A204.1 (cell line): Measurements from ENCODE around the gene SLC6A3.

Source experiments
- FAIRE-seq: peaks from 2 replicates; lab custom pipeline; 2012; peaks lifted over from hg19 to GRCh38; lab: Jason Lieb, UNC

The SLC6A3 gene

GRCh38 chr5:1445313-1445688, at the start of gene SLC6A3:
Gene SLC6A3, minus strand, starts transcription at chr5:1445440. Its CDS starts 2,243 bp downstream, at chr5:1443197.
- no peak for FAIRE-seq

GRCh38 chr5:1493941-1494340, 48.7 kb upstream of the SLC6A3 start:
- FAIRE-seq = no peak

GRCh38 chr5:1493413-1493812, 48.2 kb upstream of the SLC6A3 start:
- FAIRE-seq = no peak

DNA sequence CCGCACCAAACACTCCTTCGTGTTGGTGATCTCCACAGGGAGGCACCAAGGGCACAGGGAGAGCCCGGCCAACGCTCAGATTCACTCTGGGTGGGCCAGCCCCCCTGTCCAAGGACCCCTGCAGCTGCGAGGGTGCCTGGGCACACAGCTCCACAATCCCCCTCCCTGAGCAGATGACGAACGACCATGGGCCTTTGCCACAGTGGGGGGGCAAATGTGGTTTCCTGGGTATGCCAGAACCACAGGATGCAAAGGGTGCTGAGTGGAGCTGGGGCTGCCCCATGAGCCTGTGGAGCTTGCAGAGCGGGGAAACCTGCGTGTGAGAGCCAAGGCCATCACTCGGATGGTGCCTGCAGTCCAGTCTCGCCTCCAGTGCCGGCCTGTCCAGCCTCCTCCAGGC, 47.5 kb upstream of the SLC6A3 start:
- FAIRE-seq = no peak

GRCh38 chr5:1490376-1490775, 45.1 kb upstream of the SLC6A3 start:
- no peak for FAIRE-seq

DNA sequence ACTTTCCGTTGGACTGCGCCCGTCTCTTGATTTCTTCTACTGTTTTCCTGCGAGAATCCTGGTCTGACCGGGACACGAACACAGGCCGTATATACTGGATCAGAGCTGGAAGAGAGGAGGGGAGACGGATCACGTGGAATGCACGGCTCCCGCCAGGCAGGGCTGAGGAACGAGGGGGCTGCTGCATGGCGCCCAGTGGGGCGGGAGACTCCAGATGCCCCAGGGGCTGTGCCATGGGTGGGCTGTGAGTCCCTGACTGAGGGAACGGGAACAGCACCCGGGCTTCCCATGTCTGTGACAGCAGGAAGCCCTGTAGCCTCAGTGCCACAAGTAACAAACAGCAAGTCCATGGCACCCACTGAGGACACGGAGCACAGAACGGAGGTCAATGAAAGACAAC, 44.5 kb upstream of the SLC6A3 start:
- no peak for FAIRE-seq

- FAIRE-seq = no peak
Observed at GRCh38 chr5:1488882-1489680, 43.8 kb upstream of the SLC6A3 start.

- no peak for FAIRE-seq
Observed at GRCh38 chr5:1487079-1487764, 42.0 kb upstream of the SLC6A3 start.

GRCh38 chr5:1486271-1486670, 41.0 kb upstream of the SLC6A3 start:
- no peak for FAIRE-seq

- no peak for FAIRE-seq
Observed at GRCh38 chr5:1485579-1486118, 40.4 kb upstream of the SLC6A3 start.

DNA sequence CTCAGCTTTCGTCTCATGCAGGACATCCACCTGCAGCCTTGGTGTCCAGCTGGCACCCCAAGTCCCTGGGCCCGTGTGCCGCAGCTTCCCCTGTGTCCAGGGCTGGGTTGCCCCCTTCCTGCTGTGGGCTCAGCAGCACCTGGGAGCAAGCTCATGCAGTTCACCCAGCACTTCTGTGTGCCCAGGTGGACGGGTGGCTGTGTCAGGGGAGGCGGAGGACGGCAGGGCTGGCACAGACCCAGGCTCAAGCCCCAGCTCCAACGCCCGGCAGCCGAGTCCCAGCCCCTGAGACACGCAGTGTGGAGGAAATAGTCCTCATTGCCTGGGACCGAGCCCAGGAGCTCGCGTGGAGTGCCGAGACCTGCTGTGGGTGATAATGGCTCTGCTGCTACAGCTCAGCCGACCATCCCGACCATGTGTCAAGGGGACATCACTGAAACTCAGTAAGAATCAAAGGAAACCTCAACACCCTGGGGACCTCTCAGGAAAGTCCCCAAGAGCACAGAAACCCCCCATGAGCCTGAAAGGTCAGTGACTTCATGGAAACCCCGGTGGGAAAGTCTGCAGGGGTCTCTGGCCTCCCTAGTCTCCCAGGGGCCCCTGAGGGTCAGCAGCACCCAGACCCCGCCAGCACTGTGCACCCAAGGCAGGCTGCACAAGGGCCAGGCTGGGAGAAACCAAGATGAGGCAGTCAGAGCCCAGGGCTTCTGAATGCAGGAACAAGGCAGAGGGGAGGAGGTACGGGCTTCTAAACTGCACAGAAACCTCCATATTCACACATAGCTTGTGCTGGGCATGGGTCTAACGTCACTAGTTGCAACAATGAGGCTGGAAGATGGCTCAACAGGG, 39.7 kb upstream of the SLC6A3 start:
- no peak for FAIRE-seq

- FAIRE-seq = no peak
Observed at GRCh38 chr5:1483856-1484729, 38.9 kb upstream of the SLC6A3 start.

DNA sequence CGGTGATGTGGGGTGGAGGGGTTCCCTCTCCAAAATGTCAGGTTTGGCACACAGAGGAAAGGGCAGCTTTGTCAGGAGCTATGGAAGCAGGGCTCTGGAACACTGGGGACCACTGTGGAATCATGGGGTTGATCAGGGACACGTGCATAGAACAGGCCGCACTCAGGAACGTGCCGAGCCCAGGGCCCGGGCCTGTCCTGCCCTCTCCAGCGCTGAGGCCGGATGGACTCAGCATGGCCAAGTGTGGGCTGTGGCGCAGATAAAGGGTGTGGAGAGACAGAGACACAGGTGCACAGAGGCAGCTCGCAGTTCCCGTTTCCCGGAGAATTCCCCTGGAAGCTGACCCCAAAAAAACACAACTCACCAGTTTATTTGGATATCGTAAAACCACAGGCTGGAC, 37.8 kb upstream of the SLC6A3 start:
- FAIRE-seq = no peak

DNA sequence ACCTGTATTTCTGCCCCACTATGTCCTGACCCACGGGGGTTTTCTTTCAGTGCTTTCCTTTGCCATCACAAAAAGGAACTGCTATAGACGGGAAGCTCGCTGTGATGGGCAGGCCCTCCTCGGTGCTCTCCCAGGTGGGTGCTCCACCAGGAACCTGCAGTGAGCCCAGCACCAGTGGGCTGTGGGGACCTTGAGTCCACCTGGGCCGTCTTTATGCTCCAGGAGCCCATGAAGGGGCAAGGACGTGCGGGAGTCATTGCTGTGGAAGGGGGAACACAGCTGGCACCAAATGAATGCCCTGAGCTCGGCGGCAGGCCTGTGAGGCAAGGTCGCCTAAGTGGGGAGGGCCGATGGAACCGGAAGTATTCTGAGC, 36.7 kb upstream of the SLC6A3 start:
- FAIRE-seq = no peak

GRCh38 chr5:1481266-1481958, 36.2 kb upstream of the SLC6A3 start:
- FAIRE-seq = no peak

- FAIRE-seq = no peak
Observed at GRCh38 chr5:1480806-1481205, 35.6 kb upstream of the SLC6A3 start.

DNA sequence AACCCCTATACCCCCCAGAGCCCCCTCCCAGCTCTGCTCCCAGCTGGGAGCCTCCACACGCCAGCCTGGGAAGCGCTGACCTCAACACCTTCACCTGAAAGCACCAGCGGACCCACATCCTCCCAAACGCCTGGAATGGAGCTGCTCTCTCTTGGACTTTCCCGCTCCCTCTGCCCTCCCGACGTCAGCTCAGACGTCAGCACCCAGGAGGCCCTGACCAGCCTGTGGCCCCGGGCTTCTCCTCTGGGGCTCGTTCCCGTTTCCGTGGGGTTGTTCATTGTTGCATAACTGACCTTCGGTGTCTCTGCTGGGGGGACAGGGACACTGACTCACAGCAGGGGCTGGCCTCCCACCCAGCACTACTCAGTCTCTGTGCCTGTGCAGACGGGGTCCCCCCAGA, 35.0 kb upstream of the SLC6A3 start:
- FAIRE-seq = no peak

DNA sequence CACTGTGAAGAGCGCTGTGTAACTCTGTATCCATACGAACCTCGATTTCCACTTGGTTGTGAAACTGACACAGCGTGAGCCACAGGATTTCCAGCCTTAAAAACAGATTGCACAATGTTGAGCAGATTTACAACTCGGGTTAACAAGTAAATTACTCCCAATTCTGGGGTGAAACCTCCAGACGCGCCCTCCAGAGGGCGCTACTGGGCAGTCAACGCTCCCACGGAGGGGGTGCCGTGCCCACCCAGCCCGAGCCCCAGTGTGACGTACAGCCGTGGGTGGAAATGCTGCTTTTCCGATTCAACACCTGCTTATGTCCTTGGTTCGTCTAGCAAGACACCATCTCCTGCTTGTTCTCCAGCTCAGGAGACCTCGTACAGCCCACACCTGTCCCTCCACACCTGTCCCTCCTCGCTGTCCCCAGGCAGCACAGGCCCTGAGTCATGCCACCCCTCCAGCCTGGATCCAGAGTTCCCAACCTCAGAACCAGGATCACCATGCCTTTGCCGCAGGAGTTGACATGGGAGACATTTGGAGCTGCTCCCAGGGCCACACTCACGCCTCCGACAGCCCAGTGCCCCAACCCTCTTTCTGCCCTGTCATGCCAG, 34.4 kb upstream of the SLC6A3 start:
- FAIRE-seq = no peak

- FAIRE-seq = no peak
Observed at GRCh38 chr5:1479066-1479465, 33.8 kb upstream of the SLC6A3 start.

DNA sequence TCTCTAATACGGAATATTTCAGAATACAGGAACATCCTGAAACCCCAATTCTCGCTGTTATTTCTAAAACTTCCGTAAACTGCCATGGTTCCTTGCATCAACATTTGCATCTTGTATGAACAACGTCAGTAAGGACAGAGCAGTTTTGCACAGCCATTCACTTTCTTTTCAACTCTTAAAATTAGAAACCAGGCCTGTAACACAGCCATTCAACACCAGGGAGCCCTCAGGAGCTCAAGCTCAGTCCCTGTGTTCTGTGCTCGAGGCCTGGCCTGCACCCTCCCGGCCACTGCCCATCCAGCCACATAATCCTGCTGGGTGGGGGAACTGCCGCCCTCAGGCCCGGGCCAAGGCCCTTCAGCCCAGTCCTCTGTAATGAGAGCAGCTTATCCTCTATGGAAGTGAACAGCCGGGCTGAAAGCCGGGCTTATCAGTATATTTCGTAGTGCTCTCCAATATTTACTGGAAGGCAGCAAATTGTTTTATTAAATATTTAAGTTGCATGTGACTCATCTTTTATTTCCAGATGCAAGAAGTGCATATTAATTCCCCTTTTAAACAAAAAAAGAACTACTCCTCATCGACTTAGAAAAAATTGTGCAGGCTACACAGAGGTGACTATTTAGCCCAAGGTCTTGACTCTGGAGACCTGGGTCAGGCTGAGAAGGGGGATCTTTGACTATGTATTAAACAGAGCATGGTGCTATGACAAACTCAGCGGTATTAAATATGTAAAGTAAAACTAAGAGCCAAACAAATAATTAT, 33.2 kb upstream of the SLC6A3 start:
- no peak for FAIRE-seq
